A673 (cell line): ENCODE results near the gene RELCH.

Experiments used
- CTCF ChIP-seq: fragments of 300-800, 200-600 bp; sonication (generic); conservative IDR thresholded peaks from 2 replicates; pipeline ENCODE4 v1.5.1; 2017; ENCODE audit warnings: low read depth, mild to moderate bottlenecking, antibody characterized with exemption, low read length, moderate library complexity, mixed read lengths
- EZH2 ChIP-seq: fragments of 200-600 bp; sonication (generic); IDR thresholded peaks from 2 replicates; pipeline ENCODE4 v1.6.1; 2017; ENCODE audit warnings: borderline replicate concordance, low read depth, mild to moderate bottlenecking, mixed read lengths, antibody characterized with exemption, low read length; ENCODE audit not compliant: poor library complexity, severe bottlenecking

- TF ChIP-seq EZH2 (no peak), CTCF (no peak)
Observed at GRCh38 chr18:62337336-62337735, 150.3 kb downstream of the RELCH start.
